Activated CD4-positive, alpha-beta T cell treated with anti-CD3 and anti-CD28 coated beads for 48 hours (primary cell): ENCODE measurements around the gene ARL11.
A peak's percentile ranks its signal among the peaks of the same experiment; 100 is the strongest.

Experiments used
- DNase-seq: peaks from one replicate; pipeline ENCODE4 v3.0.0-alpha.2; 2020

ARL11 gene

DNA sequence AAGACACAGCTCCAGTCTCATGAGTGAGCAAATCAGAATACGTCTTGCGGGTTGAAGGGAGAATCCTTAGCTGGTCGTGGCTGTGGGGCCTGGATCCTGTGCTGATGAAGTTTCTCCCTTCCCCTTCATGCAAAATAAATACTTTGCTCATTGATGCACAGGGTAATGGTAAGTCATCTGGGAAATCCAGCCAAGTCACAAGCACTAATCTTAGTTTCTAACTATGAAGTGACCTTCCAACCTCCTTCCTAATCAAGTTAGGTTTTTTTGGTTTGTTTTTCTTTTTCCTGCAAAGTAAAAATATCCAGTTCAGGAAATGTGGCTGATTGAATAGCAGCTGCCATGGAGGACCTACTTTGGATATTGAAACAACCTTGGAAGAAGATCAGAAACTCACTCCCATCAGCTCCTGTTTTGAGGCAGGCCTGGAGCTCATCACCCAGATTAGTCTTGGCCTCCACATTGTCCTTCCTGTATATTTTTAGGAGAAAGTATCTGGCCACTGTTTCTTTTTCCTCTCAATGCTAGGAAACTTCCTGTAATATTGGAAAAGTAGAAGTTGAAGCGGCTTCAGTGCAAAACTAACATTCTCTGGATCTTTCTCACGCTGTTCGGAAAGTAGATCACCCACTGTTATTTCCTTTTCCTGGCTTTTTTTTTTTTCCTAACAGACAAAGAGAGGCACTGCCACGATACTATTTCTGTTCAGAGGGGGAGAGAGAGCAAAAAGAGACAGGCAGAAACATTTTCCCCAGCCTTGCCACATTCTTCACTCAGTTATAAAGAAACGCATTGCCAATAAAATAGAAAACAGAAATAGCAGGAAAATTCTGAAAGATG, 12.3 kb upstream of the ARL11 start:
- DNase-seq = no peak

- no peak for DNase-seq
Measured at GRCh38 chr13:49616676-49617065, 11.6 kb upstream of the ARL11 start.

DNA sequence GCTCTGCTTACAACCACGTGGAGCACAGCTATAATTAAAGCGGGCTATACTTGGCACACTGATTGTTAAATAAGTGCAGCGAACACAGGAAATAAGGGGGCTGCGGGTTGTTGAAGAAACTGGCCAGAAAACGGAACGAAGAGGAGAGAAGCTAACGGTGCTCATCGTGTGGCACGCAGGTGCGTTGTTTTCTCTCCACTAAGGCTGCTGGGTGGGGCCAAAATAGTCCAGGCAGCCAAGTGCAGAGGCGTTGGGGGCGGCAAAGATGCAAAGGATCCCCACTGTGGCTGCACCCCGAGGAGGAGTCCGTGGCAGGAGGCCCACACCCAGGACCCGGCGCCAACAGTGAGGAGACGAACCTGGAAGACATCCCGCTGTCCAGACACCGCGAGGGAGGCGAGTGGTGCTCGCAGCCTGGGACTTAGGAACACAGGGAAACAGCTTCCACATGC, 8.1 kb upstream of the ARL11 start:
- no peak for DNase-seq

DNA sequence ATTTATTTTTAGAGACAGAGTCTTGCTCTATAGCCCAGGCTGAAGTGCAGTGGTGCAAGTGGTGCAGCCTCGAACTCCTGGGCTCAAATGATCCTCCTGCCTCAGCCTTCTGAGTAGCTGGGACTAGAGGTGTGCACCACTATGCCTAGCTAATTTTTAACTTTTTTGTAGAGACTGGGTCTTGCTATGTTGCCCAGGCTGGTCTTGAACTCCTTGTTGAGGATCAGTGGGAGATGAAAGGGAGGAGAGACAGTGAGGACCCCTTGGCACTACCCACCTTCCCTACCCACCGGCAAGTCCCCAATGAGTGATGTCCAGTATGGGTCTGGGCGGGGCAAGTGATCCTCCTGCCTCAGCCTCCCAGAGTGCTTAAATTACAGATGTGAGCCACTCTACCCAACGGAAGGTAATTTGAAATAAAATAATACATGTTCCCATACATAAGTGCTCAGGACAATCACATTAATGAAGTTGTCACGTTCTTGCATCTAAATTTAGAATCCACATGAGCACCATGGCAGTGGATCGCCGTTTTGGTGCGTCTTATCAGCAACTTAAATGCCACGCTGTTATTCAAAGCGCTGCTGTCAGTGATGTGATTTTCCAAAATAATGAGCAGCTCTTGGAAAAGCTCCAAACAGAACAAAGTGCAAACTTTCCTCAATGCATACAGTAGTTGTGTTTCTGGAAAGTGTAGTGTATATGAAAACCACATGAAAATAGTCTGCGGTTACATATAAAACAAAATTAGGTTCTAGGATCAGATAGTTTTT, 5.9 kb upstream of the ARL11 start:
- no peak for DNase-seq

- DNase-seq = no peak
Measured at GRCh38 chr13:49624229-49624628, 4.1 kb upstream of the ARL11 start.

GRCh38 chr13:49625392-49626079, 2.8 kb upstream of the ARL11 start:
- DNase-seq = no peak

- DNase-seq = no peak
Measured at GRCh38 chr13:49629196-49629938, 1.1 kb downstream of the ARL11 start.

- DNase-seq = no peak
Measured at GRCh38 chr13:49629947-49630346, 1.6 kb downstream of the ARL11 start.

GRCh38 chr13:49630580-49630979, 2.3 kb downstream of the ARL11 start:
- DNase-seq = no peak

GRCh38 chr13:49632156-49632555, 3.8 kb downstream of the ARL11 start:
- DNase-seq = no peak

DNA sequence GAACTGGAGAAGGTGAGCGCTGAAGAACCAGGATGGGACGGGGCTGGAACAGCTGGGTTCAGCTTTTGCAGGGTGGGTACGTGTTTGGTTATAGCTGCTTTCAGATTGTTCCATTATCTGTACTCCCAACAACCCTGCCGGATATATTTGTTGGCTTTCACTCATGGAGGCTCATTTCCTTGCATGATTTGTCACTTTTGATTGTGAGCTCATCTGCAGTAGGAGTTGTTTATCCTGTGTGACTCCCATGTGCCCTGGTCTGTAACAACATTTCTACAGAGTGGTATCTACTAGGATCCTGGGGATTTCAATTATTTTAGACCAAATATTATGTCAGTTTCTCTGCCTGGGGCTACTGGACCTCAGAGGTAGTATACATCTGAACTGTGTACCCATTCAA, 5.4 kb downstream of the ARL11 start:
- no peak for DNase-seq

- DNase-seq = peak; percentile 26
Measured at GRCh38 chr13:49635599-49636433, 7.5 kb downstream of the ARL11 start.

GRCh38 chr13:49636705-49637104, 8.4 kb downstream of the ARL11 start:
- no peak for DNase-seq

GRCh38 chr13:49638030-49638743, 9.9 kb downstream of the ARL11 start:
- DNase-seq = no peak

DNA sequence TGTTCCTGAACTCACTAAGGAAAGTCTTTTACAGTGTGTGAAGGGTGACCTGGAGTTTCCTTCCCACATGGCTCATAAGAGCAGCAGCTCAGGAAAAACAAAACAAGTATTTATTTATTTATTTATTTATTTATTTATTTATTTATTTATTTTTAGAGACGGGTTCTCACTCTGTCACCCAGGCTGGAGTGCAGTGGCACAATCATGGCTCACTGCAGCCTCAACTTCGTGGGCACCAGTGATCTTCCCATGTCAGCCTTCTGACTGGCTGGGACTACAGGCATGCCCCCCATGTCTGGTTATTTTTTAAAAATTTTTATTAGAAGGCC, 10.4 kb downstream of the ARL11 start:
- DNase-seq = no peak

GRCh38 chr13:49641801-49642291, 13.5 kb downstream of the ARL11 start:
- no peak for DNase-seq

GRCh38 chr13:49643035-49643646, 14.8 kb downstream of the ARL11 start:
- no peak for DNase-seq

DNA sequence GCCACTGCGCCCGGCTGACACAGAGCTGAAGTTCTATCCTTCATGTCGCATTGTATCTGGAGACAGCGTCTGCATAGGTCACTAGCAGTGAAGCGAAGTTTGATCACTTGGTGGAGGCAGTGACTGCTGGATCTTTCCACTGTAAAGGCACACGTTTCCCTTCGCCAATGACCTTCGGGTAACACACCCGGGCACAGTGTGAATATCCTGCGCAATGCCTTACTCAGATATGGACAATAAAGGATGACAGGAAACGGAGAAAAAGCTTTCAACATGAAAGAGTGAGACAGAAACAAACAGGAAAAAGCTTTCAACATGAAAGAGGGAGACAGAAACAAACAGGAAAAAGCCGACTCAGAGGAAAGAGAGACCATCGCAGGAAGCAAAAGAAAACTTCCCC, 17.1 kb downstream of the ARL11 start:
- DNase-seq = no peak

DNA sequence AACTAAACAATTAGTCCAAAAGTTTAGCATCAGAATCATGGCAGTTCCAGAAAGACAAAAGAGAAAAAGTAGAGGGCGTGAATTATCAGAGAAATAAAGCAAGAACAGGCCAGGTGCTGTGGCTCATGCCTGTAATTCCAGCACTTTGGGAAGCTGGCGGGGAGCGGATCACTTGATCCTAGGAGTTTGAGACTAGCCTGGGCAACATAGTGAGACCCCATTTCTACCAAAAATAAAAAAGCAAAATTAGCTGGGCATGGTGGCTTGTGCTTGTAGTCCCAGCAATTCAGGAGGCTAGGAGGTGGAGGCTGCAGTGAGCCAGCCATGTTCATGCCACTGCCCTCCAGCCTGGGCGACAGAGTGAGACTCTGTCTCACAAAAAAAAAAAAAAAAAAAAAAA, 18.4 kb downstream of the ARL11 start:
- no peak for DNase-seq

DNA sequence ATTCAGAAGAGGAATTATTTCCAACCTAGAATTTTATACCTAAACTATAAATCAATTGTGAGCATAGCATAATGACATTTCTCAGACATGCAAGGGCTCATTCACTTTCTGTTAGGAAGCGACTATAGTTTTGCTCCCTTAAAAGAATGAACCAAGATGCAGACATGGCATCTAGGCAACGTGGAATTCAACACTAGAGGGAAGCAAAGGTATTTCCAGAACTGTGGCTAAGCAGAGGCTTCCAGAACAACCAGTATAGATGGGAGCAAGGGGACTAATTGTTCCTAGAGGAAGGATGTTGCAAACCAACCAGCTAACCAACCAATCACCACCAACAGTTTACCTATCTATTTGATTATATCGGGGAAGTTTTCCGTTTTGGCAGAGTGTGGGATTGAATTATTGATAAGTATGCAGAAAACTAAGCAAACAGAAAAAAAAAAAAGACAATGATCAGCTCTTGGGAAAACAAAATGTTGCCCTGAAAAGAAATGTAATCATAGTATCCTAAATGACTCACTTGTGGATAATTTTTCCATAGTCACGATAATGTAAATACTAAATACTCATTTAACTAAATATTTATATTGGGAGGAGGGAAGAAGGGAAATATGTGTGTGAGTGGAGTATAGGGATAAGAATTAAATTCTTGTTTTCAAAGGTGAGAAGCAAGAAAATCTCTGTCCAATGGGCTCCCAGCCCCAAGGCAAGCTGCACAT, 21.1 kb downstream of the ARL11 start:
- no peak for DNase-seq
